NT2/D1 (cell line): ENCODE measurements around the gene INSL3.

ENCODE experiments used
- SUZ12 ChIP-seq: IDR thresholded peaks from 2 replicates; pipeline ENCODE4 v1.6.1; 2011; ENCODE audit not compliant: insufficient read length, insufficient read depth; ENCODE audit errors: extremely low read depth
- YY1 ChIP-seq: IDR thresholded peaks from 2 replicates; pipeline ENCODE4 v1.6.1; 2011; ENCODE audit not compliant: insufficient read length, insufficient read depth
- ZNF274 ChIP-seq: IDR thresholded peaks from 2 replicates; pipeline ENCODE4 v1.6.1; 2011; ENCODE audit warnings: mild to moderate bottlenecking, low read depth, low read length

DNA sequence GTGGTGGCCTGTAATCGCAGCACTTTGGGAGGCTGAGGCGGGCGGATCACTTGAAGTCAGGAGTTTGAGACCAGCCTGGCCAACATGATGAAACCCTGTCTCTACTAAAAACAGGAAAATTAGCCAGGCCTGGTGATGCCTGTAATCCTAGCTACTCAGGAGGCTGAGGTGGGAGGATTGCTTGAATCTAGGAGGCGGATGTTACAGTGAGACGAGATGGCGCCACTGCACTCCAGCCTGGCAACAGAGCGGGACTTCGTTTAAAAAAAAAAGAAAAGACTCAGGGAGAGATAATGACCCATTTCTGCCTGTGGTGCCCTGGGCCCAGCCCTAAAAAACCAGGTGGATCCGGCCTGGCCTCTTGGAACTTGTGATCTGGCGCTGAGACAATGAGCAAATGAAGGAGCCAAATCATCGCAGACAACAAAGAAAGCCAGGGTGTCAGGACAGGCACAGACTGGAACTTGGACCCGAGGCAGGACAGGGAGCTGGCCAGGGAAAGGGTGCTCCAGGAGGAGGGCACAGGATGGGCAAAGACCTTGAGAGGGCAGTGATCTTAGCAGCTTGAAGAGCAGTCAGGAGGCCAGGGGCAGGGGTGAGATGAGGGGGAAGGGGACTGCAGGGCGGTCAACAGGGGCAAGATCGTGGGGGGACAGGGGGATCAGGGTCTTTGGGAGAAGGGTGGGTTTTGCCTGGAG is 27.4 kb upstream of the INSL3 start:
- TF ChIP-seq ZNF274 (no peak), YY1 (no peak), SUZ12 (no peak)
